ENCODE results near the gene PHGDH. TPM values are rescaled to one million over a fixed set of nuclear protein-coding genes. Genes with fewer than 3 reads are reported as not detected.

PHGDH gene
- polyA plus RNA-seq, 1 donor = 139 TPM

DNA sequence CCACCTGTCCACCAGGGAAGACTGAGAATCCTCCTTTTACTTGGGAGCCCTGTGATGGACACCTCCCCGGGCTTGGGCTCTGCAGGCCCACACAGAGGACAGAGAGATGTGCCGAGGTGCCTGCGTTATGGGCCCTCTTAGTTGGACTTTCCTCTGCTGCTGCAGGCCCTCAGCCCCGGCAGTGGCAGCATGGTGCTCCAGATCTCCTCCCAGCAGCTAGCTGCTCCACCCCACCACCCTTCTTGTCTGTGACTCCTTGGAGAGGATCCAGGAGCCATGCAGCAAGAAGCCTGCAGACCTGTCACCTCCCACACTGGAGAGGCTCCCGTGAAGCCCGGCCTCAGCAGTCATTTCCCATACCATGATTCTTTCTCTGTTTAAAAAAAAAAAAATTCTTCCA lies 27.4 kb downstream of the PHGDH start:
- Histone ChIP-seq H3K27ac (ENCODE audit: low read length) (no peak overlapping the region), H3K4me3 (ENCODE audit: low read length) (no peak overlapping the region), H3K9me3 (ENCODE audit: control insufficient read depth, low read depth, low read length) (no peaks in the 10 kb centered on the region), H3K4me1 (ENCODE audit: control insufficient read depth, insufficient read depth, low read length) (peaks cover 26% of the 10 kb centered on the region), H3K36me3 (ENCODE audit: control insufficient read depth, insufficient read depth, low read length) (peaks cover 79% of the 10 kb centered on the region), H3K27me3 (ENCODE audit: control insufficient read depth, insufficient read depth, low read length) (no peaks in the 10 kb centered on the region)
- DNase-seq = no peak
- no CpG with 5 or more reads among the region's 6 CpGs for WGBS (ENCODE audit: insufficient coverage, low lambda C conversion rate)

GRCh38 chr1:119740261-119740660 lies 28.5 kb downstream of the PHGDH start:
- Histone ChIP-seq H3K4me3 (ENCODE audit: low read length) (no peak overlapping the region), H3K9me3 (ENCODE audit: control insufficient read depth, low read depth, low read length) (no peaks in the 10 kb centered on the region), H3K36me3 (ENCODE audit: control insufficient read depth, insufficient read depth, low read length) (peaks cover 72% of the 10 kb centered on the region), H3K27me3 (ENCODE audit: control insufficient read depth, insufficient read depth, low read length) (no peaks in the 10 kb centered on the region), H3K4me1 (ENCODE audit: control insufficient read depth, insufficient read depth, low read length) (peaks cover 31% of the 10 kb centered on the region), H3K27ac (ENCODE audit: low read length) (no peak overlapping the region)
- DNase-seq = no peak
- WGBS (ENCODE audit: insufficient coverage, low lambda C conversion rate) = no CpG with 5 or more reads among the region's 2 CpGs

DNA sequence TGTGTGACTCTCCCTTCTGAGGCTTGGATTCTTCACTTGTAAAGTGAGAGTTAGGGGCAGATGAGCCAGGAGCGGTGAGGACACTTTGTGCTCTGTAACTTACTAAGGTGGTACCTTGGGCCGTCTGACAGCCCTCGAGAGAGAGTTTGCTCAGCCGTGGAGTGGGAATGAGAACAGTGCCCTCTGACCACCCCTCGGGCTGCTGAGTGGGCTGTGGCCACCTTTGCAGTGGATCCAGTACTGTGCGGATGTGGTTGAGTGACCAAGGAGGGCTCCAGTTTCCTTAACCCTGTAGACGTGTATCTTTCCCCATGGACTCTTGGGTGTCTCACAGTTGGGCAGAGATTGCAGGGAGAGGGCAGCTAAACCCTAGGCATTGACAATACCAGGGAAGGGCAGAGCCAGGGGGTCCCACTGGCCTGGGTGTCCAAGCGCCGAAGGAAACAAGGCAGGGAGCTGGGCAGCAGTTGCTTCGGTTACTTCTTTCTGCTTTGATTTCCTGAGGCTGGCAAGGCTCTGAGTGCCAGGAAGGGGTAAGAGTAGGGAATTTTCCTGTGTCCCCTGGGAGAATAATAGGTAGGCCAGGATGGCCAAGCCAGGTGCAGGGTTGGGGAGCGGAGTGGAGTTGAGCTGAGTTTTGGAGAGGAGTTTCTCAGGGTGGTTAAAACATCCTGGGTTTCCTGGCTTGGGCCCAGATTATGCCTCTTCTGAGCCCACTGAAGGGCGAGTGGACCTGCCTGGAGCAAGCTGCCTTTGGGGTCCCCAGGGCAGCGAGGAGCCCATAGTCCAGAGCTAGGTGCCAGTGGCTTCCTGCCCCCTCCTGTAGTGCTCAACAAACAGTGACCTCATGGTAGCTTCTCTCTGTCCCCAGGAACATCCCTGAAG lies 29.4 kb downstream of the PHGDH start:
- Histone ChIP-seq H3K36me3 (ENCODE audit: control insufficient read depth, insufficient read depth, low read length) (peaks cover 63% of the 10 kb centered on the region), H3K9me3 (ENCODE audit: control insufficient read depth, low read depth, low read length) (no peaks in the 10 kb centered on the region), H3K27me3 (ENCODE audit: control insufficient read depth, insufficient read depth, low read length) (no peaks in the 10 kb centered on the region), H3K27ac (ENCODE audit: low read length) (no peak overlapping the region), H3K4me1 (ENCODE audit: control insufficient read depth, insufficient read depth, low read length) (peaks cover 34% of the 10 kb centered on the region), H3K4me3 (ENCODE audit: low read length) (no peak overlapping the region)
- WGBS (ENCODE audit: insufficient coverage, low lambda C conversion rate) = no CpG with 5 or more reads among the region's 13 CpGs
- no peak for DNase-seq

DNA sequence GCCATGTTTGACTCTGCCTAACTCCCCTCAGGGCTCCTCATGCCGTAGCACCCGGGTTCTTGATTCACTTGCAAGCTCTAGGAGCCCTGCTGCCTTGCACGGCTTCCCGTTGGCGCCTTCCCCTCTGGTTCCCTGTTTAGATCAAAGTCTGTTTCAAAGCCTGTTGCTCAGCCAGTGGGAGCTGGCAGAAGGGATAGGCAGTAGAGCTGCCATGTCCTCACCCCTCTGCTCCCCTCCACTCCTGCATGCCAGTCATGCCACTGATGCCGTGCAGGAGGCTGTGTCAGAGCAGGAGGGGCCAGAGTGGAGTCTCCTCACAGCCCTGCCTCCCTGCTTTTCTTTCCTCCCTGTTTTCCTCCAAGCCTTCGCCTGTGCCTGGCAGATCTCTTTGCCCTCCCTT lies 30.5 kb downstream of the PHGDH start:
- Histone ChIP-seq H3K4me1 (ENCODE audit: control insufficient read depth, insufficient read depth, low read length) (peaks cover 28% of the 10 kb centered on the region), H3K9me3 (ENCODE audit: control insufficient read depth, low read depth, low read length) (no peaks in the 10 kb centered on the region), H3K36me3 (ENCODE audit: control insufficient read depth, insufficient read depth, low read length) (peaks cover 54% of the 10 kb centered on the region), H3K27me3 (ENCODE audit: control insufficient read depth, insufficient read depth, low read length) (no peaks in the 10 kb centered on the region), H3K4me3 (ENCODE audit: low read length) (no peak overlapping the region), H3K27ac (ENCODE audit: low read length) (no peak overlapping the region)
- no peak for DNase-seq
- 67% methylated on average over 3 of the region's 7 CpGs for WGBS (ENCODE audit: insufficient coverage, low lambda C conversion rate)

DNA sequence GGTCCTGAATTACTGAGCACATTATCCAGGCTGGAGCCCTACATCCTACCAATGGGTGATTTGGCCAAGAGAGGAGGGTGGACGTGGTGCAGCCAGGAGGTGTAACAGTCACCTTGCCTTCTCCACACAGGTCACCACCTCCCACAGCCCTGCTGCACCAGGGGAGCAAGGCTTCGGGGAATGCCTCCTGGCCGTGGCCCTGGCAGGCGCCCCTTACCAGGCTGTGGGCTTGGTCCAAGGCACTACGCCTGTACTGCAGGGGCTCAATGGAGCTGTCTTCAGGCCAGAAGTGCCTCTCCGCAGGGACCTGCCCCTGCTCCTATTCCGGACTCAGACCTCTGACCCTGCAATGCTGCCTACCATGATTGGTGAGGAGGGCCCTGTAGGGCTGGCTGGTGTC lies 30.9 kb downstream of the PHGDH start:
- Histone ChIP-seq H3K27ac (ENCODE audit: low read length) (no peak overlapping the region), H3K9me3 (ENCODE audit: control insufficient read depth, low read depth, low read length) (no peaks in the 10 kb centered on the region), H3K36me3 (ENCODE audit: control insufficient read depth, insufficient read depth, low read length) (peaks cover 53% of the 10 kb centered on the region), H3K27me3 (ENCODE audit: control insufficient read depth, insufficient read depth, low read length) (no peaks in the 10 kb centered on the region), H3K4me3 (ENCODE audit: low read length) (no peak overlapping the region), H3K4me1 (ENCODE audit: control insufficient read depth, insufficient read depth, low read length) (peaks cover 24% of the 10 kb centered on the region)
- WGBS (ENCODE audit: insufficient coverage, low lambda C conversion rate) = no CpG with 5 or more reads among the region's 7 CpGs
- no peak for DNase-seq

DNA sequence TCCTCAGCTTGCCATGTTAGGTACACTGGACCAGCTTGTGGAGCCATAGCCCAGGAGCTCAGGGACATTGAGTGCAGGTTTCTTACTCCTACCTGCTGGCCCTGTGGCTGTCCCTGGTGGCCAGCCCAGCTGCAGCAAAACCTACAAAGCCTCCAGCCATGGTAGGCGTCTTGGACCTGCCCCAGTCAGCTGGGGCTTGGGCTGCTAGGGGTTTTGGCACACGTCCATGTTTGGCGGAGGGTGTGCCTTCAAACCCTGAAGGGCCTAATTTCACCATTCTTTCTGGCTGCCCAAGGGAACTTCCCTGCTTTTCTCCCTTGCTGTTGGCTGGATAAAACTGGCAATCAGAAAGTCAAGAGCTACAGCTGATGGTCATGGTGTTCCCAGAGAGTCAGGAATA lies 31.6 kb downstream of the PHGDH start:
- H3K36me3 ChIP-seq (ENCODE audit: control insufficient read depth, insufficient read depth, low read length) = peaks cover 48% of the 10 kb centered on the region
- no peaks in the 10 kb centered on the region for H3K9me3 ChIP-seq (ENCODE audit: control insufficient read depth, low read depth, low read length)
- DNase-seq = no peak
- H3K27me3 ChIP-seq (ENCODE audit: control insufficient read depth, insufficient read depth, low read length) = no peaks in the 10 kb centered on the region
- no peak overlapping the region for H3K4me3 ChIP-seq (ENCODE audit: low read length)
- no CpG with 5 or more reads among the region's 3 CpGs for WGBS (ENCODE audit: insufficient coverage, low lambda C conversion rate)
- H3K27ac ChIP-seq (ENCODE audit: low read length) = no peak overlapping the region
- peaks cover 18% of the 10 kb centered on the region for H3K4me1 ChIP-seq (ENCODE audit: control insufficient read depth, insufficient read depth, low read length)

DNA sequence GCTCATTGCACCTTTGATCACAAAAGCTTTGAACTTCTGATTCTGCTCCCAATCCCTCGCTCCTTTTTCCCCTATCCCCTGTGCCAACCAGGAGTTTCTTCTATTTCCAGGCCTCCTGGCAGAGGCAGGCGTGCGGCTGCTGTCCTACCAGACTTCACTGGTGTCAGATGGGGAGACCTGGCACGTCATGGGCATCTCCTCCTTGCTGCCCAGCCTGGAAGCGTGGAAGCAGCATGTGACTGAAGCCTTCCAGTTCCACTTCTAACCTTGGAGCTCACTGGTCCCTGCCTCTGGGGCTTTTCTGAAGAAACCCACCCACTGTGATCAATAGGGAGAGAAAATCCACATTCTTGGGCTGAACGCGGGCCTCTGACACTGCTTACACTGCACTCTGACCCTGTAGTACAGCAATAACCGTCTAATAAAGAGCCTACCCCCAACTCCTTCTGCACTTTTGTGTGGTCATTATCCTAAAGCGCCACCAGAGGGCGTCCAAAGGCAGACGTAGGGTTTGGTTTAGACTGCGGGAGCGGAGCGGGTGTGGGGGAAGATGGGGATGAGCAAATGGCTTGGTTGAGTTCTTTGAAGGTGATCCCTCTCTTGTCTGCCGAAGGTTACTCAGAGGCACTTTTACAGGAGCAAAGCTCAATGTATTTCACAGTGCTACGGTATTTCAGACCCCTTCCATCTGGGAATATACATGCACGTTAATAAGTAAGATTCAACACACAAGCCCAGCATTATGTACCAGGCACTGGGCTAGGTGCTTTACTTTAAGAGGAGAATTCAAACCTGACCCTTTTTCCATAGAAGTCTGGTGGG lies 32.3 kb downstream of the PHGDH start:
- Histone ChIP-seq H3K27ac (ENCODE audit: low read length) (peak overlapping the region; percentile 22), H3K27me3 (ENCODE audit: control insufficient read depth, insufficient read depth, low read length) (no peaks in the 10 kb centered on the region), H3K4me1 (ENCODE audit: control insufficient read depth, insufficient read depth, low read length) (peaks cover 18% of the 10 kb centered on the region), H3K9me3 (ENCODE audit: control insufficient read depth, low read depth, low read length) (no peaks in the 10 kb centered on the region), H3K4me3 (ENCODE audit: low read length) (no peak overlapping the region), H3K36me3 (ENCODE audit: control insufficient read depth, insufficient read depth, low read length) (peaks cover 43% of the 10 kb centered on the region)
- DNase-seq = peak; percentile 80 to 86
- no CpG with 5 or more reads among the region's 17 CpGs for WGBS (ENCODE audit: insufficient coverage, low lambda C conversion rate)

DNA sequence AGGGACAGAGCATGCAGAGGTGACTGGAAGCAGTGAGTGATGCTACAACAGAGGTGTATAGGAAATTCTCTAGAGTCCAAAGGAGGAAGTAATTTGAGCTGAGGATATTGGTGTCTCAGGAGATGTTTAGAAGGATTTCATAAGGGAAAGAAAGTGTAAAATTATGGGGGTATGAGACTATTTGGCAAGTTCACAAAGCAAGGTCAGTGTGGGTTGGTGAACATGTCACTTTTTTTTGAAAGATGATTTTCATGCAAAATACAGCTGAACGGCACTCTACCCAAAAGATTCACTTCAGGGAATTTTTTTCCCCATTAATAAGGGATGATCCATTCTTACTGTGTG lies 32.8 kb downstream of the PHGDH start:
- H3K36me3 ChIP-seq (ENCODE audit: control insufficient read depth, insufficient read depth, low read length) = peaks cover 39% of the 10 kb centered on the region
- H3K4me1 ChIP-seq (ENCODE audit: control insufficient read depth, insufficient read depth, low read length) = peaks cover 18% of the 10 kb centered on the region
- H3K9me3 ChIP-seq (ENCODE audit: control insufficient read depth, low read depth, low read length) = no peaks in the 10 kb centered on the region
- no peaks in the 10 kb centered on the region for H3K27me3 ChIP-seq (ENCODE audit: control insufficient read depth, insufficient read depth, low read length)
- no CpG with 5 or more reads among the region's 1 CpG for WGBS (ENCODE audit: insufficient coverage, low lambda C conversion rate)
- H3K27ac ChIP-seq (ENCODE audit: low read length) = peak overlapping the region; percentile 3
- no peak for DNase-seq
- H3K4me3 ChIP-seq (ENCODE audit: low read length) = no peak overlapping the region

DNA sequence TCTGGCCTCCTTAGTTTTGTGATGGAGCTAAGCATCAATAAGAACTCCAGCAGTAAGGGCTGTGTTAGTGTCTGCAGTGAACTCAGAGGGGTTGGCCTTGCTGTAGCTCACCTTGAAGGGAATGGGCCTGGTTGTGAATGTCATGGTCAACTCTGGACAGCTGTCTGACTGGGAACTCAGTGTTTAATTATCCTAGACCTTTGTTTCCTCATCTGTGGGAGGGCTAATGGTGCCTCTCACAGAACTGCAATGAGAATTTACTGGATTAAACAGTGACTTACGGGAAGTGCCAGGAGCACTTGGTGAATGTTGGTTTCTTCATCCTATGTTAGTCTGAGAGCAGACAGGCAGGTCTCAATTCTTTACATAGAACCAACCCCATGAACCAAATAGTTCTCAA lies 33.3 kb downstream of the PHGDH start:
- Histone ChIP-seq H3K4me1 (ENCODE audit: control insufficient read depth, insufficient read depth, low read length) (peaks cover 18% of the 10 kb centered on the region), H3K27ac (ENCODE audit: low read length) (peak overlapping the region; percentile 3), H3K27me3 (ENCODE audit: control insufficient read depth, insufficient read depth, low read length) (no peaks in the 10 kb centered on the region), H3K4me3 (ENCODE audit: low read length) (no peak overlapping the region), H3K9me3 (ENCODE audit: control insufficient read depth, low read depth, low read length) (no peaks in the 10 kb centered on the region), H3K36me3 (ENCODE audit: control insufficient read depth, insufficient read depth, low read length) (peaks cover 37% of the 10 kb centered on the region)
- no CpG with 5 or more reads among the region's 1 CpG for WGBS (ENCODE audit: insufficient coverage, low lambda C conversion rate)
- DNase-seq = no peak

DNA sequence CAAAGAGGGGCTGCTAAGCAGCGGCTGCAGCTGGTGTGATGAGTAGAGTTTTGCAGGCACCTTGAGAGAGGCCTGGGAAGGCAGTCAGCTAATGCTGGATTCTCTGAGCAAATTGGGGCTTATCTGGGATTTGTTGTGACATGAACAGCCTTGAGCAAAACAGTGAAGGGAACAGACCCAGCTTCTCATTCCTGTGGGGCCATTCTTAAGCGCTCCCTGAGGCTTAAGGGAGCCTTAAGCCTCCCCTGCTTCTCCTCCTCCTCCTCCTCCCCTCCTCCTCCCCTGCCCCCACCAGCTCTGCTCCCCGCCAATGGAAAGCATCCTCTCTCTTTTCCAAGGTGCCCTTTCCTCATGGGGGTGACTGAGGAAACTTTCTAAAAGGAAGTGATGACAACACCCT lies 35.7 kb downstream of the PHGDH start:
- Histone ChIP-seq H3K4me3 (ENCODE audit: low read length) (no peak overlapping the region), H3K27me3 (ENCODE audit: control insufficient read depth, insufficient read depth, low read length) (no peaks in the 10 kb centered on the region), H3K4me1 (ENCODE audit: control insufficient read depth, insufficient read depth, low read length) (peaks cover 17% of the 10 kb centered on the region), H3K36me3 (ENCODE audit: control insufficient read depth, insufficient read depth, low read length) (peaks cover 26% of the 10 kb centered on the region), H3K9me3 (ENCODE audit: control insufficient read depth, low read depth, low read length) (no peaks in the 10 kb centered on the region), H3K27ac (ENCODE audit: low read length) (no peak overlapping the region)
- WGBS (ENCODE audit: insufficient coverage, low lambda C conversion rate) = no CpG with 5 or more reads among the region's 3 CpGs
- no peak for DNase-seq

Measured in large intestine (tissue), 3 donors.